ENCODE results near the gene RNASEH2A. TPM values are rescaled to one million over a fixed set of nuclear protein-coding genes. Genes with fewer than 3 reads are reported as not detected.
A peak's percentile ranks its signal among the peaks of the same experiment; 100 is the strongest.

RNASEH2A gene
- total RNA-seq, 6 donors from 2014 or later: 4.2 to 7.6 (median 5.6) TPM

DNA sequence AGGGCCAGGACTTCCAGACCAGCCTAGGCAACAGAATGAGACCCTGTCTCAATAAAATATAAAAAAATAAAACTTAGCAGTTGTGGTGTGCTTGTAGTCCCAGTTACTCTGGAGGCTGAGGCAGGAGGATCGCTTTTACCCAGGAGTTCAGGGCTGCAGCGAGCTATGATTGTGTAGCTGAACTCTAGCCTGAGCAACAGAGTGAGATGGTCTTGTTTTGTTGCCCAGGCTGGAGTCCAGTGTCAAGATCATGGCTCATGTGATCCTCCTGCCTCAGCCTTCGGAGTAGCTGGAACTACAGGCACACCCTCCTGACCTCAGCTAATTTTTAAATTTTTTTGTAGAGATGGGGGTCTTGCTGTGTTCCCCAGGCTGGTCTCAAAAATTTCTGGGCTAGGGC is 19.4 kb upstream of the RNASEH2A start:
- H3K27ac ChIP-seq: peak overlapping the region; percentile 96 to 100 (median 98)
- H3K36me3 ChIP-seq: no peaks in the 10 kb centered on the region
- DNase-seq: no peak
- no peaks in the 10 kb centered on the region for H3K9me3 ChIP-seq
- WGBS, 2 donors: 63 to 77% methylated on average over 3 of the region's 3 CpGs
- no peak for ATAC-seq (ENCODE audit: low FRiP score in 2 of 2)
- H3K27me3 ChIP-seq: no peaks in the 10 kb centered on the region
- H3K4me3 ChIP-seq: no peak overlapping the region
- no peak for TF ChIP-seq POLR2A (IDR thresholded peaks at IDR 0.05)
- TF ChIP-seq EP300 (IDR thresholded peaks at IDR 0.05): no peak
- TF ChIP-seq POLR2AphosphoS5 (IDR thresholded peaks at IDR 0.05): no peak
- TF ChIP-seq, protein P1, sequence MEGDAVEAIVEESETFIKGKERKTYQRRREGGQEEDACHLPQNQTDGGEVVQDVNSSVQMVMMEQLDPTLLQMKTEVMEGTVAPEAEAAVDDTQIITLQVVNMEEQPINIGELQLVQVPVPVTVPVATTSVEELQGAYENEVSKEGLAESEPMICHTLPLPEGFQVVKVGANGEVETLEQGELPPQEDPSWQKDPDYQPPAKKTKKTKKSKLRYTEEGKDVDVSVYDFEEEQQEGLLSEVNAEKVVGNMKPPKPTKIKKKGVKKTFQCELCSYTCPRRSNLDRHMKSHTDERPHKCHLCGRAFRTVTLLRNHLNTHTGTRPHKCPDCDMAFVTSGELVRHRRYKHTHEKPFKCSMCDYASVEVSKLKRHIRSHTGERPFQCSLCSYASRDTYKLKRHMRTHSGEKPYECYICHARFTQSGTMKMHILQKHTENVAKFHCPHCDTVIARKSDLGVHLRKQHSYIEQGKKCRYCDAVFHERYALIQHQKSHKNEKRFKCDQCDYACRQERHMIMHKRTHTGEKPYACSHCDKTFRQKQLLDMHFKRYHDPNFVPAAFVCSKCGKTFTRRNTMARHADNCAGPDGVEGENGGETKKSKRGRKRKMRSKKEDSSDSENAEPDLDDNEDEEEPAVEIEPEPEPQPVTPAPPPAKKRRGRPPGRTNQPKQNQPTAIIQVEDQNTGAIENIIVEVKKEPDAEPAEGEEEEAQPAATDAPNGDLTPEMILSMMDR (IDR thresholded peaks at IDR 0.05): no peak
- H3K4me1 ChIP-seq: peaks cover 68 to 84% (median 73%) of the 10 kb centered on the region in 4 donors

- Histone ChIP-seq H3K4me1 (peaks cover 68 to 79% (median 71%) of the 10 kb centered on the region in 4 donors), H3K27me3 (no peaks in the 10 kb centered on the region), H3K27ac (peak overlapping the region; percentile 96 to 100 (median 98)), H3K36me3 (peaks cover 0 to 4% (median 0%) of the 10 kb centered on the region in 4 donors), H3K9me3 (no peaks in the 10 kb centered on the region), H3K4me3 (no peak overlapping the region)
- ATAC-seq (ENCODE audit: low FRiP score in 2 of 2) (no peak), DNase-seq (no peak)
- WGBS, 2 donors: 68 to 71% methylated on average over 10 of the region's 10 CpGs
- TF ChIP-seq, protein P1 (IDR thresholded peaks at IDR 0.05): no peak
Measured at GRCh38 chr19:12787458-12787857, 18.9 kb upstream of the RNASEH2A start.

DNA sequence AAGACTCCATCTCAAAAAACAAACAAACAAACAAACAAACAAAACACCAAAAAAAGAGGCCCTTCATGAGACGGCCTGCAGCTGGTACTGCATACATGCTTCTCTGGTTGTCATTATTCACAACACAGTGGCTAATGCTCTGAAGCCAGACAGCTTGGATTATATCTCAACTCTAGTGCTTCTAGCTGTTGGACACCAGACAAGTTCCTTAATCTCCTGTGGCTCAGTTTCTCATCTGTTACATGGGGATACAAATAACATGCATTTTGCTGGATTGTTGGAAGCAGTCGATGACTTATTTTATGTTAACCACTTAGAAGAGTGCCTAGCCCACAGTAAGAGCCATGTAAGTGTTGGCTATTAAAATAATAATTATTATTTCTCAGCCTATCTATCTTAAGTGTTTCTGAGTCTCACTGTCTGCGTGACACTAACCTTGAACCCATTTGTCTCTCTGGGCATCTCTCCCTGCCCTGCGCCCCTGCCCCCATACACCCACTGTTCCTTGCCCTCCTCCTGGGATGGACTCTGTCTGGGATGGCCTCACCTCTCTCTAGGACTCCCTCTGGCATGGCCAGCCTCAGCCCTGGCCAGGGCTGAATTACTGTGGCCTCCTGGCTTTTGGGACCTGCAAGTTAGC is 18.2 kb upstream of the RNASEH2A start:
- H3K9me3 ChIP-seq: no peaks in the 10 kb centered on the region
- WGBS, 2 donors: 50 to 54% methylated on average over 4 of the region's 4 CpGs
- peaks cover 0 to 11% (median 0%) of the 10 kb centered on the region in 4 donors for H3K36me3 ChIP-seq
- H3K4me3 ChIP-seq: peak overlapping the region in 3 of 4 donors; percentile 84 to 96 (median 93)
- no peaks in the 10 kb centered on the region for H3K27me3 ChIP-seq
- H3K27ac ChIP-seq: peak overlapping the region; percentile 96 to 100 (median 98)
- H3K4me1 ChIP-seq: peaks cover 62 to 72% (median 67%) of the 10 kb centered on the region in 4 donors
- DNase-seq (no peak), ATAC-seq (ENCODE audit: low FRiP score in 2 of 2) (no peak)
- TF ChIP-seq POLR2A (IDR thresholded peaks at IDR 0.05) (no peak), EP300 (IDR thresholded peaks at IDR 0.05) (no peak), POLR2AphosphoS5 (IDR thresholded peaks at IDR 0.05) (no peak)
- TF ChIP-seq, protein P1 (IDR thresholded peaks at IDR 0.05): no peak

- TF ChIP-seq EP300 (IDR thresholded peaks at IDR 0.05) (peak in 1 of 4 donors; percentile 9), POLR2A (IDR thresholded peaks at IDR 0.05) (peak in 1 of 4 donors; percentile 34), POLR2AphosphoS5 (IDR thresholded peaks at IDR 0.05) (peak; percentile 73 to 78)
- TF ChIP-seq, protein P1 (IDR thresholded peaks at IDR 0.05): peak in 1 of 6 experiments; percentile 9
- Histone ChIP-seq H3K4me3 (peak overlapping the region; percentile 38 to 96 (median 88)), H3K36me3 (peaks cover 0 to 11% (median 0%) of the 10 kb centered on the region in 4 donors), H3K27ac (peak overlapping the region; percentile 96 to 100 (median 98)), H3K4me1 (peaks cover 57 to 67% (median 62%) of the 10 kb centered on the region in 4 donors), H3K9me3 (no peaks in the 10 kb centered on the region), H3K27me3 (no peaks in the 10 kb centered on the region)
- ATAC-seq (ENCODE audit: low FRiP score in 2 of 2): no peak
- peak; percentile 90 to 91 for DNase-seq
- 3 to 4% methylated on average over 6 to 12 of the region's 12 CpGs for WGBS, 2 donors
Measured at GRCh38 chr19:12788682-12789097, 17.7 kb upstream of the RNASEH2A start.

Data from upper lobe of left lung (tissue), 6 donors.